Posterior vena cava (tissue), 2 donors: Measurements from ENCODE around the gene ABR. TPM values are rescaled to one million over a fixed set of nuclear protein-coding genes. Genes with fewer than 3 reads are reported as not detected.

Experiments used
- DNase-seq: peaks from one replicate; pipeline ENCODE4 v3.0.0-alpha.2; 2020; ENCODE audit warnings: low spot score
- intact Hi-C, 2 donors: fragments of 100-400 bp; cut with DNase I; formaldehyde crosslinking; loops; one replicate each; pipeline versions ENCODE4 v1.14.1 to v1.14.2; 2022 to 2023
- long read RNA-seq, 2 donors: library from polyadenylated mRNA; unstranded; transcript quantifications; one replicate each; pipeline ENCODE4 v2.0.0, GENCODE V29; 2020 to 2021
- total RNA-seq, 2 donors: library from RNA; stranded (reverse); fragmentation: NEBNext Ultra II Directional; extraction: Animal tissue kit (Norgen Biotek cat#: 25700); gene quantifications; one replicate each; pipeline ENCODE4 v1.2.1, GENCODE V29; 2021
- donor health status: DM: yes; HTN: yes; CAD: no.
- donor health status: DM: yes; HTN: yes; CAD: no.

Gene ABR
- total RNA-seq, result 100 to 1,000 TPM in 1 of 2 donors, 10 to 100 TPM in 1; 99.1 to 146 TPM
- long read RNA-seq, donor 1, partial matches to known transcripts, result 6 of 44 reads
- long read RNA-seq, donor 1, other reads (novel, unspliced or antisense), result 32 of 44 reads
- long read RNA-seq, donor 2, partial matches to known transcripts, result 24 of 161 reads
- long read RNA-seq, donor 2, other reads (novel, unspliced or antisense), result 133 of 161 reads

GRCh38 chr17:1179818-1180742, at the start of gene ABR:
TSS of gene ABR (minus strand) at chr17:1179981. CDS start at chr17:1179727, 254 bp downstream.
- intact Hi-C loops, result no loop called here
- DNase-seq, result peak; percentile 85

- peak; percentile 93 for DNase-seq
Observed at GRCh38 chr17:1229349-1229899, 49.6 kb upstream of the ABR start.

GRCh38 chr17:1228781-1229348, 49.1 kb upstream of the ABR start:
- DNase-seq, result no peak
- intact Hi-C loops, result no loop called here

More at GRCh38 chr17:1229349-1229899, 49.6 kb upstream of the ABR start:
- intact Hi-C loops, result no loop called here

- DNase-seq, result peak; percentile 87
- intact Hi-C loops, result no loop called here
Observed at GRCh38 chr17:1227917-1228780, 48.4 kb upstream of the ABR start.

GRCh38 chr17:1227365-1227764, 47.6 kb upstream of the ABR start:
- no peak for DNase-seq
- intact Hi-C loops, result no loop called here

GRCh38 chr17:1226308-1226707, 46.5 kb upstream of the ABR start:
- intact Hi-C loops, result no loop called here

GRCh38 chr17:1224330-1224729, 44.5 kb upstream of the ABR start:
- intact Hi-C loops, result no loop called here
- DNase-seq, result no peak

More at GRCh38 chr17:1226308-1226707, 46.5 kb upstream of the ABR start:
- DNase-seq, result no peak

- no peak for DNase-seq
- intact Hi-C loops, result no loop called here
Observed at GRCh38 chr17:1223662-1224061, 43.9 kb upstream of the ABR start.

- DNase-seq, result no peak
- intact Hi-C loops, result no loop called here
Observed at GRCh38 chr17:1222321-1222720, 42.5 kb upstream of the ABR start.

- intact Hi-C loops, result no loop called here
- DNase-seq, result no peak
Observed at GRCh38 chr17:1221209-1221608, 41.4 kb upstream of the ABR start.

GRCh38 chr17:1220346-1220745, 40.6 kb upstream of the ABR start:
- no peak for DNase-seq
- intact Hi-C loops, result no loop called here

- intact Hi-C loops, result no loop called here
Observed at GRCh38 chr17:1217089-1217385, 37.3 kb upstream of the ABR start.

GRCh38 chr17:1216217-1217088, 36.7 kb upstream of the ABR start:
- no peak for DNase-seq
- intact Hi-C loops, result no loop called here

More at GRCh38 chr17:1217089-1217385, 37.3 kb upstream of the ABR start:
- DNase-seq, result no peak

- intact Hi-C loops, result no loop called here
- DNase-seq, result no peak
Observed at GRCh38 chr17:1212946-1213345, 33.2 kb upstream of the ABR start.

- intact Hi-C loops, result no loop called here
- DNase-seq, result no peak
Observed at GRCh38 chr17:1211287-1211686, 31.5 kb upstream of the ABR start.

GRCh38 chr17:1208966-1209365, 29.2 kb upstream of the ABR start:
- DNase-seq, result no peak
- intact Hi-C loops, result no loop called here

GRCh38 chr17:1206026-1206777, 26.4 kb upstream of the ABR start:
- intact Hi-C loops, result no loop called here
- no peak for DNase-seq

GRCh38 chr17:1203967-1204291, 24.1 kb upstream of the ABR start:
- no peak for DNase-seq
- intact Hi-C loops, result loop anchor here in 1 of 2 donors (5.0 kb wide), 1 partner anchor 437 kb away; no protein-coding TSS in a partner anchor
